IMR-90 (cell line): ENCODE data around the gene BSDC1. TPM values are rescaled to one million over a fixed set of nuclear protein-coding genes. Genes with fewer than 3 reads are reported as not detected.

Experiments
- ATAC-seq: fragments of 200-7000 bp; cut with Tn5 transposase; 2 replicates; pipeline ENCODE4 v1.9.1; 2020; ENCODE audit warnings: low read depth, mild to moderate bottlenecking, moderate library complexity
- BruUV-seq: library from RNA; stranded (reverse); fragments of 400-500 nt; replicated peaks from 2 replicates; lab custom pipeline; 2021; lab: Mats Ljungman, UMichigan
- CTCF ChIA-PET: fragments of 300-600 bp; formaldehyde crosslinking; extraction: SDS; loops from one replicate; lab custom pipeline; 2021; ENCODE audit warnings: antibody characterized with exemption; lab: Yijun Ruan, JAX
- POLR2A ChIA-PET: fragments of 300-600 bp; sonication (Branson Sonifier 250); formaldehyde crosslinking; loops from one replicate; lab custom pipeline; 2022; ENCODE audit warnings: antibody characterized with exemption; ENCODE audit not compliant: unreplicated experiment; lab: Charles Lee
- DNase-seq: peaks from one replicate; pipeline ENCODE4 v3.0.0; 2013
- H2AFZ ChIP-seq: replicated peaks from 2 replicates; pipeline ENCODE3; 2013; ENCODE audit warnings: low read length, mild to moderate bottlenecking; ENCODE audit not compliant: poor library complexity
- H2AK5ac ChIP-seq: 2 replicates; pipeline ENCODE4 v1.6.1; 2013; ENCODE audit warnings: low read depth, low read length, inconsistent platforms
- H2AK9ac ChIP-seq: replicated peaks from 2 replicates; pipeline ENCODE3; 2013; ENCODE audit warnings: mild to moderate bottlenecking, low read depth, low read length, moderate library complexity; ENCODE audit not compliant: poor library complexity
- H2BK120ac ChIP-seq: 2 replicates; pipeline ENCODE4 v1.6.1; 2013; ENCODE audit warnings: low read depth, low read length, inconsistent platforms
- H2BK15ac ChIP-seq: 3 replicates; pipeline ENCODE4 v1.6.1; 2013; ENCODE audit warnings: low read depth, low read length, inconsistent platforms
- H2BK20ac ChIP-seq: 2 replicates; pipeline ENCODE4 v1.6.1; 2013; ENCODE audit warnings: low read depth, mild to moderate bottlenecking, inconsistent platforms, low read length, moderate library complexity
- H2BK5ac ChIP-seq: 2 replicates; pipeline ENCODE4 v1.6.1; 2013; ENCODE audit warnings: mild to moderate bottlenecking, low read depth, low read length, inconsistent platforms; ENCODE audit not compliant: poor library complexity, severe bottlenecking
- H3K14ac ChIP-seq: replicated peaks from 2 replicates; pipeline ENCODE4 v1.6.1; 2013; ENCODE audit warnings: low read depth, low read length, inconsistent platforms
- H3K18ac ChIP-seq: 2 replicates; pipeline ENCODE4 v1.6.1; 2013; ENCODE audit warnings: low read depth, low read length, control low read depth
- H3K23ac ChIP-seq: 2 replicates; pipeline ENCODE4 v1.6.1; 2013; ENCODE audit warnings: low read depth, low read length, inconsistent platforms
- H3K27ac ChIP-seq: 2 replicates; pipeline ENCODE4 v1.5.1; 2013; ENCODE audit warnings: mild to moderate bottlenecking, control low read depth, low read length; ENCODE audit not compliant: insufficient read depth
- H3K27me3 ChIP-seq: 2 replicates; pipeline ENCODE4 v1.6.1; 2013; ENCODE audit warnings: low read length; ENCODE audit not compliant: control insufficient read depth, insufficient read depth
- H3K36me3 ChIP-seq: 2 replicates; pipeline ENCODE4 v1.6.1; 2013; ENCODE audit warnings: low read length, mixed read lengths; ENCODE audit not compliant: control insufficient read depth, insufficient read depth
- H3K4ac ChIP-seq: 2 replicates; pipeline ENCODE4 v1.6.1; 2013; ENCODE audit warnings: low read depth, low read length, inconsistent platforms
- H3K4me1 ChIP-seq: 2 replicates; pipeline ENCODE4 v1.6.1; 2013; ENCODE audit warnings: low read length, mixed read lengths; ENCODE audit not compliant: control insufficient read depth, insufficient read depth
- H3K4me2 ChIP-seq: 2 replicates; pipeline ENCODE4 v1.6.1; 2013; ENCODE audit warnings: low read depth, mild to moderate bottlenecking, control low read depth, low read length, moderate library complexity
- H3K4me3 ChIP-seq: 2 replicates; pipeline ENCODE4 v1.5.1; 2013; ENCODE audit warnings: low read depth, mild to moderate bottlenecking, control low read depth, low read length, moderate library complexity; ENCODE audit not compliant: insufficient read depth
- H3K56ac ChIP-seq: 2 replicates; pipeline ENCODE4 v1.6.1; 2013; ENCODE audit warnings: low read length, inconsistent platforms; ENCODE audit not compliant: insufficient read depth; ENCODE audit errors: extremely low read depth
- H3K79me1 ChIP-seq, 2 experiments: 2 replicates each; pipeline ENCODE4 v1.6.1; 2013; ENCODE audit warnings: low read length in 2 of 2, inconsistent platforms in 1 of 2, low read depth in 1 of 2
- H3K9ac ChIP-seq: 2 replicates; pipeline ENCODE4 v1.6.1; 2013; ENCODE audit warnings: low read depth, low read length, control low read depth
- H3K9me1 ChIP-seq: 2 replicates; pipeline ENCODE4 v1.6.1; 2013; ENCODE audit warnings: low read length, inconsistent platforms; ENCODE audit not compliant: insufficient read depth
- H3K9me3 ChIP-seq: 2 replicates; pipeline ENCODE4 v1.6.1; 2013; ENCODE audit warnings: low read length; ENCODE audit not compliant: control insufficient read depth, insufficient read depth
- H4K20me1 ChIP-seq: 2 replicates; pipeline ENCODE4 v1.6.1; 2013; ENCODE audit warnings: low read length, inconsistent platforms; ENCODE audit not compliant: insufficient read depth
- H4K5ac ChIP-seq: 2 replicates; pipeline ENCODE4 v1.6.1; 2013; ENCODE audit warnings: mild to moderate bottlenecking, low read depth, low read length, control low read depth
- H4K8ac ChIP-seq, 2 experiments: 2 replicates each; pipeline ENCODE4 v1.6.1; 2013; ENCODE audit warnings: low read depth in 2 of 2, low read length in 2 of 2, control low read depth in 1 of 2, inconsistent platforms in 1 of 2
- H4K91ac ChIP-seq: 2 replicates; pipeline ENCODE4 v1.6.1; 2013; ENCODE audit warnings: low read depth, low read length, inconsistent platforms; ENCODE audit not compliant: insufficient read depth
- BHLHE40 ChIP-seq: fragments of 150-350 bp; IDR thresholded peaks from 2 replicates; pipeline ENCODE4 v1.6.1; 2016; ENCODE audit warnings: mild to moderate bottlenecking, low read depth, low read length
- MAFK ChIP-seq: IDR thresholded peaks from 2 replicates; pipeline ENCODE4 v1.6.1; 2012; ENCODE audit warnings: low read depth, low read length, improper control_type of control experiment
- MAZ ChIP-seq: IDR thresholded peaks from 2 replicates; pipeline ENCODE4 v1.6.1; 2012; ENCODE audit warnings: low read depth, mild to moderate bottlenecking, low read length, improper control_type of control experiment, moderate library complexity, borderline replicate concordance
- NFE2L2 ChIP-seq: fragments of 150-350 bp; IDR thresholded peaks from 2 replicates; pipeline ENCODE4 v1.6.1; 2016; ENCODE audit warnings: low read depth, mild to moderate bottlenecking, low read length
- RAD21 ChIP-seq: IDR thresholded peaks from 2 replicates; pipeline ENCODE4 v1.6.1; 2012; ENCODE audit warnings: low read length, improper control_type of control experiment
- RCOR1 ChIP-seq: IDR thresholded peaks from 2 replicates; pipeline ENCODE4 v1.6.1; 2012; ENCODE audit warnings: mild to moderate bottlenecking, low read length, improper control_type of control experiment; ENCODE audit not compliant: insufficient replicate concordance
- RFX5 ChIP-seq: IDR thresholded peaks from 2 replicates; pipeline ENCODE4 v1.8.0; 2012; ENCODE audit warnings: low read depth, mild to moderate bottlenecking, low read length, moderate library complexity
- WGBS, 2 experiments: methylation state at CpG; one replicate each; pipeline versions ENCODE4 v1.1.5 to v1.1.7; 2013; ENCODE audit warnings: missing lambda C conversion rate in 2 of 2; ENCODE audit not compliant: insufficient read length in 1 of 2; ENCODE audit errors: extremely low coverage in 2 of 2; 5-methylcytosine and 5-hydroxymethylcytosine counted together
- dilution Hi-C: fragments of 300-500 bp; cut with HindIII; formaldehyde crosslinking; loops from one replicate; pipeline ENCODE4 v1.14.3; 2018; ENCODE audit warnings: low sequenced_read_pairs; ENCODE audit not compliant: unreplicated experiment
- in situ Hi-C: fragments of 300-500 bp; cut with MboI; formaldehyde crosslinking; loops from 3 replicates; pipeline ENCODE4 v1.14.3; 2019; ENCODE audit warnings: low sequenced_read_pairs, inconsistent platforms, mixed read lengths
- intact Hi-C: fragments of 100-400 bp; cut with micrococcal nuclease; formaldehyde crosslinking; loops from 2 replicates; pipeline ENCODE4 v1.10.0; 2022
- polyA plus RNA-seq, 3 experiments: library from polyadenylated mRNA; depleted of rRNA; stranded (reverse); fragments of >200 nt; gene quantifications; 2 replicates each; pipeline ENCODE4 v1.2.3, GENCODE V29; 2012; ENCODE audit warnings: low replicate concordance in 1 of 3
- total RNA-seq: library from RNA; depleted of rRNA; stranded (reverse); fragments of >200 nt; gene quantifications from 2 replicates; pipeline ENCODE4 v1.2.3, GENCODE V29; 2012
- TF ChIP-seq, protein P1 (sequence below): conservative IDR thresholded peaks from 2 replicates; pipeline ENCODE4 v1.5.1; 2012; ENCODE audit warnings: mild to moderate bottlenecking, low read depth, low read length, improper control_type of control experiment
- TF ChIP-seq, protein P2 (sequence below): fragments of 150-350 bp; IDR thresholded peaks from 2 replicates; pipeline ENCODE4 v1.6.1; 2017; ENCODE audit warnings: mild to moderate bottlenecking, antibody characterized with exemption, low read length, low read depth

BSDC1 gene
- total and polyA plus RNA-seq, 2 of the 4 experiments (the other 2 are of a cell fraction), result 56.8 to 60.4 TPM

DNA sequence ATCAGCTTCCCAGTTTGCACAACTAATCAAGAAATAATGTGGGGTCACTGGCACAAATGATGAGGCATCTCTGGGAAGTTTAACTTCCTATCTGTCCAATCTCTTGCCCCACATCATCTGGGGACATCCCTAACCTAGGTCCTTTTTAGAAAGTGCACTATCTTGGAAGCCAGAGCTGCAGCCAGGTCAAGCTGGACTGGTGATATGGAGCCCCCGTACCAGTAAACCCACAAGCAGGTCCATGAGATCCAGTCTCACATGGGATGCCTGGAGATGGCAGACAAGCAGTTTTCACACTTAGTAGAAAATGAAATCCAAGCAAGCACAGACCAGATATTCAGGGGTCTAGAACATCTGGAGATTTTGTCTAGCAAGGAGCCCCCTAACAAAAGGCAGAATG lies 27.5 kb upstream of the BSDC1 start:
- intact Hi-C loops, result no loop called here
- in situ Hi-C loops, result no loop called here
- Histone ChIP-seq H3K79me1 (no peaks in the 10 kb centered on the region), H2AFZ (no peak overlapping the region), H3K18ac (no peak overlapping the region), H2BK120ac (no peak overlapping the region), H3K9me3 (no peaks in the 10 kb centered on the region; the same call in 1 of the 2 replicates), H2BK20ac (no peak overlapping the region), H3K9me1 (no peaks in the 10 kb centered on the region), H3K4me1 (no peaks in the 10 kb centered on the region), H3K36me3 (no peaks in the 10 kb centered on the region), H3K9ac (no peak overlapping the region), H4K8ac (no peak overlapping the region), H4K5ac (no peak overlapping the region), H3K23ac (no peak overlapping the region), H4K20me1 (no peaks in the 10 kb centered on the region), H3K27me3 (peaks cover 43% of the 10 kb centered on the region), H3K4me2 (no peak overlapping the region), H2AK5ac (no peak overlapping the region), H3K4ac (no peak overlapping the region), H3K56ac (no peak overlapping the region), H2AK9ac (no peak overlapping the region), H4K91ac (no peak overlapping the region), H2BK15ac (no peak overlapping the region), H3K27ac (no peak overlapping the region), H3K14ac (no peak overlapping the region), H3K4me3 (no peak overlapping the region), H2BK5ac (no peak overlapping the region)
- DNase-seq, result no peak
- ATAC-seq, result no peak
- no peak for TF ChIP-seq RFX5
- TF ChIP-seq, protein P1, sequence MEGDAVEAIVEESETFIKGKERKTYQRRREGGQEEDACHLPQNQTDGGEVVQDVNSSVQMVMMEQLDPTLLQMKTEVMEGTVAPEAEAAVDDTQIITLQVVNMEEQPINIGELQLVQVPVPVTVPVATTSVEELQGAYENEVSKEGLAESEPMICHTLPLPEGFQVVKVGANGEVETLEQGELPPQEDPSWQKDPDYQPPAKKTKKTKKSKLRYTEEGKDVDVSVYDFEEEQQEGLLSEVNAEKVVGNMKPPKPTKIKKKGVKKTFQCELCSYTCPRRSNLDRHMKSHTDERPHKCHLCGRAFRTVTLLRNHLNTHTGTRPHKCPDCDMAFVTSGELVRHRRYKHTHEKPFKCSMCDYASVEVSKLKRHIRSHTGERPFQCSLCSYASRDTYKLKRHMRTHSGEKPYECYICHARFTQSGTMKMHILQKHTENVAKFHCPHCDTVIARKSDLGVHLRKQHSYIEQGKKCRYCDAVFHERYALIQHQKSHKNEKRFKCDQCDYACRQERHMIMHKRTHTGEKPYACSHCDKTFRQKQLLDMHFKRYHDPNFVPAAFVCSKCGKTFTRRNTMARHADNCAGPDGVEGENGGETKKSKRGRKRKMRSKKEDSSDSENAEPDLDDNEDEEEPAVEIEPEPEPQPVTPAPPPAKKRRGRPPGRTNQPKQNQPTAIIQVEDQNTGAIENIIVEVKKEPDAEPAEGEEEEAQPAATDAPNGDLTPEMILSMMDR, result no peak
- TF ChIP-seq BHLHE40, result no peak
- TF ChIP-seq, protein P2, sequence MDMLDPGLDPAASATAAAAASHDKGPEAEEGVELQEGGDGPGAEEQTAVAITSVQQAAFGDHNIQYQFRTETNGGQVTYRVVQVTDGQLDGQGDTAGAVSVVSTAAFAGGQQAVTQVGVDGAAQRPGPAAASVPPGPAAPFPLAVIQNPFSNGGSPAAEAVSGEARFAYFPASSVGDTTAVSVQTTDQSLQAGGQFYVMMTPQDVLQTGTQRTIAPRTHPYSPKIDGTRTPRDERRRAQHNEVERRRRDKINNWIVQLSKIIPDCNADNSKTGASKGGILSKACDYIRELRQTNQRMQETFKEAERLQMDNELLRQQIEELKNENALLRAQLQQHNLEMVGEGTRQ, result no peak
- TF ChIP-seq NFE2L2, result no peak
- no peak for TF ChIP-seq RAD21
- TF ChIP-seq MAZ, result no peak
- no peak for TF ChIP-seq MAFK
- no peak for TF ChIP-seq RCOR1
- WGBS, 2 experiments, result no CpG with 5 or more reads among the region's 1 CpG
- CTCF ChIA-PET, result no interaction called here
- dilution Hi-C loops, result no loop called here
- BruUV-seq, result no TSS peak
- POLR2A ChIA-PET, result no interaction called here
